Activated CD4-positive, alpha-beta T cell treated with anti-CD3 and anti-CD28 coated beads, Interleukin-2, amount 50 U/mL, for 1 hour (primary cell): ENCODE data around the gene MED27.
"Not testable (repeated sequence)": the region's sequence is repeated elsewhere in the genome, so short reads cannot be mapped to it uniquely, and the experiment has no call there.

Experiments
- DNase-seq: peaks from one replicate; pipeline ENCODE4 v3.0.0-alpha.2; 2020

Gene MED27

DNA sequence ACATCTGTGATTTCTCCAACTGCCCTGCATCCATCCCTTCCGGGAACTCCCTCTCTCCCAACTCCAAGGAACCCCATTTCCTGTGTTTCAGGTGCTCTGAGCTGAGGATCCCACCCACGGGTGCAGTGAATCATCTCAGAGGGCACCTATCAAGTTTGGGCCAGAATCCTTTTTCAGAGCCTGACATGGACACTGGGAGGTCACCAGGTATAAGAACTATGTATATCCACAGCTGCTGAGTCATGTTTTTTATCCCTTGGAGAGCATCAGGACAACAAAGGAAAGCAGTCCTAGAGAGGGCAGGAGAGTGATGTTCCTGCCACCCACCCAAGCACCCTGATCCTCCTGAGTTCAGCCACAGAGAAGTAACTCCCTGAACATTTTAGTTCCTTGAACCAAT lies 3.8 kb downstream of the MED27 start:
- DNase-seq, result no peak

DNA sequence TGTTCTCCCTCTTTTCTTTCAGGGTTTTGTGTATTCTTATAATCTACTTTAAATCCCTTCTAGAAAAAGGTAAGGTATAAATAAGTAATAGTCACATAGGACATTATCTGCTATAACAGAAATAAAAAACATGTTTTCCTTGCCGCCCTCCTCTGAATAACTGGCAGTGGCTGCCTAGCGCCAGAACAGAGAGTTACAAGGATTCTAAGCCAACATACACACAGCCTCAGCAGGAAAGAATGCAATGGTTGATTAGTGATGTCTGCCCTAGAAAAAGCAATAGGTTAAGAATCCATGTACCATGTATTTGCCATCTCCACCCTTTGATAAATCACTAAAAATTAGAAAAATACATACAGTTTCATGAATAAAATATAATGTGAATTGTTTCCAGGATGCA lies 4.9 kb downstream of the MED27 start:
- no peak for DNase-seq

DNA sequence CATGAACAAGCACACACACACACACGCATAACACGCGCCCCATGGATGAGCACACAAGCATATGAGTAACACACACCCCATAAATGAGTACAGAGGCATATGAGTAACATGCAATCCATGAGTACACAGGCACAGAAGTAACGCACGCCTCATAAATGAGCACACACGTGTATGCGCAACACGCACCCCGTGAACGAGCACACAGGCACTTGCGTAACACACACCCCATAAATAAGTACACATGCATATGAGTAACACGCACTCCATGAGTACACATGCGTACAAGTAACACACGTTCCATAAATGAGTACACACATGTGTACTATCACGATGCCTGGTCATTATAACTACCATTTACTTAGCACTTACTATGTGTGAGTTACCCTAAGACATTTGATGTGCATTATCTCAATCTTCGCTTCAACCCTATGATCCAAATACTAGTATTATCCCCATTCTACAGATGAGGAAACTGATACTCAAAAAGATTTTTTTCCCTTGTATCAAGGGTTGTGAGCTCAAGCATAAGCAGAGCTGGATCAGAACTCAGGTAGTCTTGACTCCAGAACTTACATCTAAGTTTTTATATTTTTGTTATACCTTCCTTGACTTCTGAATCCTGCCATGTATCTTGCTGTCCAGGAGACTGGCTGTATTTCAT lies 7.7 kb downstream of the MED27 start:
- no peak for DNase-seq

GRCh38 chr9:132069046-132069898 lies 10.4 kb downstream of the MED27 start:
- DNase-seq, result no peak

- no peak for DNase-seq
Measured at GRCh38 chr9:132068605-132069004, 11.1 kb downstream of the MED27 start.

DNA sequence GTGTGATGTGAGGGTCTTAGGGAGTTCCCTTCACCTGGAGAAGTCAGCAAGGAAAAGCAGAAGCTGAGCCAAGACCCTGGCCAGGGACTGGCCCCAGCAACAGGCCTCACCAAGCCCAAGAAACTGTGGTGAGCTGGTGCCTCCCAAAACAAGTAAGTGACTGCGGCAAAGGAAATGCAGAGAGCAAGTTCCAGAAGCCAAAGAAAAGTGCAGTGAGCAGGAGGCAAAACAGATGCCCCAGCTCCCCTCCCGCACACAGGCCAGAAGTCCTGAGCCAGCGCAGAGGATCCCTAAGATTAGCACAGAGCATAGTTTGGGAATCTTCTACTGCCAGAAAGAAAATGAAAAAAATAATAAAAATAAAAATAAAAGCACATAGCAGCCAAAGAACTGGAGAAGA lies 13.2 kb downstream of the MED27 start:
- DNase-seq, result no peak

GRCh38 chr9:132066057-132066456 lies 13.6 kb downstream of the MED27 start:
- no peak for DNase-seq

- no peak for DNase-seq
Measured at GRCh38 chr9:132063281-132063680, 16.4 kb downstream of the MED27 start.

- DNase-seq, result no peak
Measured at GRCh38 chr9:132062806-132063205, 16.9 kb downstream of the MED27 start.

DNA sequence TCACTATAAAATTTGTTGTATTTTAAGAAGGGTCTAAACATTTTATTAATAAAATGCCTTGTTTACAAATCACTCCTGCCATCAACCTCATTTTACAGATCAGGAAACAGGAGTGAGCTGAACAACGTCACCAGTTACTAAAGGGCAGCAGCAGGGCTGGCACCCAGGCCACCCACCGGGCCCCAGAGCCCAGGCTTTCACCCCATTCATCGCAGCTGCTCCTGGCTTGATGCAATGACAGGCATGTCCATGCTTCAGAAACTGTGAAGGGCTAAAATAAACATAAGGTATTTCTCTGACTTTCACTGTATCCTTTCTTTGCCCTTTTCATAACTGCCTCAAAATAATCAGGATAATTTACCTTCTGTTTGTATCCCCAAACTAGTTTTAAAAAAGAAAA lies 18.1 kb downstream of the MED27 start:
- DNase-seq, result no peak

- DNase-seq, result no peak
Measured at GRCh38 chr9:132059361-132059760, 20.3 kb downstream of the MED27 start.

DNA sequence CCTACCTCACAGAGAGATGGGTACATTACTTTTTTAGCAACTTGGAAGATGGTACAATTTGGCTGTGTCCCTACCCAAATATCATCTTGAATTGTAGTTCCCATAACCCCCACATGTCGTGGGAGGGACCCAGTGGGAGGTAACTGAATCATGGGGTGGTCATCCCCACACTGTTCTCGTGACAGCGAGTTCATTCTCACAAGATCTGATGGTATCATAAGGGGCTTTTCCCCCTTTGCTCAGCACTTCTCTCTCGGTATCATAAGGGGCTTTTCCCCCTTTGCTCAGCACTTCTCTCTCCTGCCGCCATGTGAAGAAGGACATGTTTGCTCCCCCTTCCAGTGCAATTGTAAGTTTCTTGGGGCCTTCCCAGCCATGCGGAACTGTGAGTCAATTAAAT lies 21.4 kb downstream of the MED27 start:
- DNase-seq, result not testable (repeated sequence)

DNA sequence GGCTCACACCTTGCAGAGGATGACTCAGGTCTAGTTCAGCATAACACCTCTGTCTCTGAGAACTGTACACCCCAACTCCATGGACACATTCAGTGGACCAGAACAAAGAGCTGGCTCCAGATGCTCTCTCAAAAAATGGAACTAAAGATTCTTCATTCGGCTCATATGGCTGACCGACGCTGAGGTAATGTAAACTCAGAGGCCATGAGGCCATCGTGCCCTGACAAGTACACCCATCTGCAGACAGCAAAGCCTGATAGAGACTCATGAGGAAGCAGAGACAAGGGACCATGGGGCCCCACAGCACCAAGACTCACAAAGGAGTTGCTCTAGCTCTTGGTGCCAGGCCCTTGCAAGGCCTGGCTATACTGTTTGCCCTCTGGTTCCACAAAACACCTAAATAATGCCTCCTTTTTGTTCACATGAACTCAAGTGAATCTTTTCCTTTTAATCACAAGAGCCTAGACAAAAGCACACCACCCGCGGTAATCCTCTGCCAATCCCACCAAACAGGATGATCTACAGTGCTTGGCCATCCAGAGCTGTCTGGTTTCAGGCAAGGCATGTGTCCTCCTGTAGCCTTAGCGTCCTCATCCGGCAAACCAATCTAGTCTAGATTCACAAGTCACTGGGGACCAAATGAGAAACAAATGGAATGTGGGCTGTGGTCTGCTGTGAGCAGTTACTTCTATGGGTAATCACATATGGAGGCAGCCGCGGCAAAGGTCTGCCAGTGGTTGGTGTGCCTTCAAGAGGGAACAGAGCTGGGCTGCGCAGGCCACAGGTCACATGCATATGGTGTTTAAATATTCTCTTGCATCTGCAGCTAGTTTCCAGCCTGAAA lies 22.7 kb downstream of the MED27 start:
- no peak for DNase-seq

- DNase-seq, result no peak
Measured at GRCh38 chr9:132055756-132056155, 23.9 kb downstream of the MED27 start.

DNA sequence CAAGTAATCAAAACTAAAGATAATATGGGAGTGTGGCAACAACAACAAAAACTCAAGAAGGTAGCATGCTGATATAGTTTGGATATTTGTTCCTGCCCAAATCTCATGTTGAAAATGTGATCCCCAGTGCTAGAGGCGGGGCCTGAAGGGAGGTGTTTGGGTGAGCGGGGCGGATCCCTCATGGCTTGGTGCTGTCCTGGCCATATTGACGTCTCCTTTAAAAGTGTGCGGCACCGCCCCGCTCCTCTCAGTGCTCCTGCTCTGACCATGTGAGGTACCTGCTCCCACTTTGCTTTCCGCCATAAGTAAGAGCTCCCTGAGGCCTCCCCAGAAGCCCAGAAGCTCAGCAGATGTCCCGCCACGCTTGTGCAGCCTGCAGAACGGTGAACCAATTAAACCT lies 25.6 kb downstream of the MED27 start:
- no peak for DNase-seq

DNA sequence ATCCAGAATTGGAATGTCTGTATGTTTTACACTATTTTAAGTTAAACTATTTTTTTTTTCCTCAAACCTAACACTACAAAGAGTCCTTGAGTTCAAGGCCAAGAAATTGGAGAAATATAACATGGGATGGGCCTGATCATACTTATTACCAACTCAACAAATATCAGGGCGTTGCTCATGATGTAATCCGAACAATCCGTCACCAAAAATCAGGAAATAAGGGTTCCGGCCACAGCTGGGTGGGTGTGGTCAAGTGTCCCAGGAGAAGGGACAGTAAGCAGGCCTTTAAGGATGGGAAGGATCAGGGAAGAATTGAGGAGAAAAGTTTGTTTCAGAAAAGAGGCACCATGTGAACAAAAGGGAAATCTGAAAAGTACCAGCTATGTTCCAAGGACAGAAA lies 29.8 kb downstream of the MED27 start:
- no peak for DNase-seq

- no peak for DNase-seq
Measured at GRCh38 chr9:132049323-132049882, 30.3 kb downstream of the MED27 start.

DNA sequence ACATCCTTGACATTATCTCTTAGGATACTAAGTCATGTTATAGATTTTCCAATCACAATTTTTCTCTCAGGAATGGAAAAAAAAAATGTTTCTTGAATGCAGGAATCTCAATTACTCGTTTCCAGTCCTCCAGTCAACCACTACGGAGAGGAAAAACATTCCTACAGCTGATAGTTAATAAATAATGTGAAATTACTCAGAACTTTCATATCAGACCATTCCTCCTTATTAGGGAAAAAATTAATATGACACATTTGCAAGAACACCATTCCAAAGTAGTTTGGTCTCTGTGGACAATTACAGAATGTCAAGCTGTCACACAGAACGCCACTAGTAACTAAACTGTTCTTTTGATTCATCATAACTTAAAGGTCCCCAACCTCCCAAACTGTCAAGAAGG lies 31.5 kb downstream of the MED27 start:
- DNase-seq, result no peak

DNA sequence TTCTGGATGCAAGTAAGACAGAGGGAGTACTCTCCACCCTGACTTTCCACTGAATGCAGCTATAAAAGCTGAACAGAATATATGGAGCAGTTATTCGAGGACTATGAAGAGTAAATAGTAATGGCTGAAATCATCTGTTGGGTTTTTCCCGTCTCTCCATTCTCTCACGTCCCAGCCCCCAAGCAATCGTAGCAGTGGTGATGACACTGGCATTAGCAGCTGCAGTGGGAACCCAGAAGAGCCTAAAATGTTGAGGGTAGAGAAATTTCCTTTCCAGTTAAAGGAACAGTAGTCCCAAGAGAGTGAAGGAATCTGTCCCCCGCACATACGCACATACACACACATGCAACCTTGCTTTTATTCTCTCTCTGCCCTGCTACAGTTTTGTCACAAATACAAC lies 33.2 kb downstream of the MED27 start:
- DNase-seq, result no peak

- no peak for DNase-seq
Measured at GRCh38 chr9:132044176-132044875, 35.3 kb downstream of the MED27 start.

DNA sequence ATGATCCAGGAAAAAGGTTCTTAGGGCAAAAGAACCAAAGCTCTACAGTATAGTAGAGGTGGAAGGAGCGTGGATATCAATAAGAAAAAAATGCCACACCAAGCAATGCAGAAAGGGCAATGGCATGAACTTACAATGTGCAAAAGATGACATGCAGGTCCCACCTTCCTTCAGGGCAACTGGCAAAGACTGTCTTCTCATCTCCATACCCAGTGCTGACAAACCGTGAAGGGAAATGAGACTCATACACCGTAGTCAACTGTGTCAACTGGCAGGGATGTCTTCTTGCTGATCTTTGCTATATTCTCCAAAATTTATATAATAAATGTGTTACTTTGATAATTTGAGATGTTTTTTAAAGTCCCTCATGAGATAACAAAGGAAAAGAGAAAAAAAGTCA lies 36.0 kb downstream of the MED27 start:
- no peak for DNase-seq

DNA sequence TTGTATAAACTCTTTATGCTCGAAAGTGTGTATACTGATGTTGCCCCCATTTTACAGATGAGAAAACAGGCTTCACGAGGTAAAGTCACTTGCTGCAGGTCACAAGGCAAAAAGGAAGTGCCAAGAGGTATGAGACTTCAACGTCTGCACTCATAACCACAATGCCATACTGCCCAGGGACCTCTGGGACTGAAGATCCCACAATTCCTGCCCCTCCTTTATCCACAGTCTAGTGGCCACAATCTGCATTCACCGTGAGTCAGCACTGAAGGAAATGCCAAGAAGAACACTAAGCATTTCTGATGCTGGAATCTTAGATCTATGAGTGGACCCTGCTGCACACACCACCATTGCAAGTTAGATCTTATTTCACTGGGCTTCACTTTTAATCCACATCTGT lies 37.3 kb downstream of the MED27 start:
- no peak for DNase-seq

- DNase-seq, result no peak
Measured at GRCh38 chr9:132041798-132042197, 37.9 kb downstream of the MED27 start.
